IMR-90 (cell line): ENCODE data around the gene IFI44L. TPM values are rescaled to one million over a fixed set of nuclear protein-coding genes. Genes with fewer than 3 reads are reported as not detected.

Experiments used
- ATAC-seq: fragments of 200-7000 bp; cut with Tn5 transposase; 2 replicates; pipeline ENCODE4 v1.9.1; 2020; ENCODE audit warnings: low read depth, mild to moderate bottlenecking, moderate library complexity
- BruUV-seq: library from RNA; stranded (reverse); fragments of 400-500 nt; replicated peaks from 2 replicates; lab custom pipeline; 2021; lab: Mats Ljungman, UMichigan
- CTCF ChIA-PET: fragments of 300-600 bp; formaldehyde crosslinking; extraction: SDS; loops from one replicate; lab custom pipeline; 2021; ENCODE audit warnings: antibody characterized with exemption; lab: Yijun Ruan, JAX
- POLR2A ChIA-PET: fragments of 300-600 bp; sonication (Branson Sonifier 250); formaldehyde crosslinking; loops from one replicate; lab custom pipeline; 2022; ENCODE audit warnings: antibody characterized with exemption; ENCODE audit not compliant: unreplicated experiment; lab: Charles Lee
- DNase-seq: peaks from one replicate; pipeline ENCODE4 v3.0.0; 2013
- H2AFZ ChIP-seq: replicated peaks from 2 replicates; pipeline ENCODE3; 2013; ENCODE audit warnings: low read length, mild to moderate bottlenecking; ENCODE audit not compliant: poor library complexity
- H2AK5ac ChIP-seq: 2 replicates; pipeline ENCODE4 v1.6.1; 2013; ENCODE audit warnings: low read depth, low read length, inconsistent platforms
- H2AK9ac ChIP-seq: replicated peaks from 2 replicates; pipeline ENCODE3; 2013; ENCODE audit warnings: mild to moderate bottlenecking, low read depth, low read length, moderate library complexity; ENCODE audit not compliant: poor library complexity
- H2BK120ac ChIP-seq: 2 replicates; pipeline ENCODE4 v1.6.1; 2013; ENCODE audit warnings: low read depth, low read length, inconsistent platforms
- H2BK15ac ChIP-seq: 3 replicates; pipeline ENCODE4 v1.6.1; 2013; ENCODE audit warnings: low read depth, low read length, inconsistent platforms
- H2BK20ac ChIP-seq: 2 replicates; pipeline ENCODE4 v1.6.1; 2013; ENCODE audit warnings: low read depth, mild to moderate bottlenecking, inconsistent platforms, low read length, moderate library complexity
- H2BK5ac ChIP-seq: 2 replicates; pipeline ENCODE4 v1.6.1; 2013; ENCODE audit warnings: mild to moderate bottlenecking, low read depth, low read length, inconsistent platforms; ENCODE audit not compliant: poor library complexity, severe bottlenecking
- H3K14ac ChIP-seq: replicated peaks from 2 replicates; pipeline ENCODE4 v1.6.1; 2013; ENCODE audit warnings: low read depth, low read length, inconsistent platforms
- H3K18ac ChIP-seq: 2 replicates; pipeline ENCODE4 v1.6.1; 2013; ENCODE audit warnings: low read depth, low read length, control low read depth
- H3K23ac ChIP-seq: 2 replicates; pipeline ENCODE4 v1.6.1; 2013; ENCODE audit warnings: low read depth, low read length, inconsistent platforms
- H3K27ac ChIP-seq: 2 replicates; pipeline ENCODE4 v1.5.1; 2013; ENCODE audit warnings: mild to moderate bottlenecking, control low read depth, low read length; ENCODE audit not compliant: insufficient read depth
- H3K27me3 ChIP-seq: 2 replicates; pipeline ENCODE4 v1.6.1; 2013; ENCODE audit warnings: low read length; ENCODE audit not compliant: control insufficient read depth, insufficient read depth
- H3K36me3 ChIP-seq: 2 replicates; pipeline ENCODE4 v1.6.1; 2013; ENCODE audit warnings: low read length, mixed read lengths; ENCODE audit not compliant: control insufficient read depth, insufficient read depth
- H3K4ac ChIP-seq: 2 replicates; pipeline ENCODE4 v1.6.1; 2013; ENCODE audit warnings: low read depth, low read length, inconsistent platforms
- H3K4me1 ChIP-seq: 2 replicates; pipeline ENCODE4 v1.6.1; 2013; ENCODE audit warnings: low read length, mixed read lengths; ENCODE audit not compliant: control insufficient read depth, insufficient read depth
- H3K4me2 ChIP-seq: 2 replicates; pipeline ENCODE4 v1.6.1; 2013; ENCODE audit warnings: low read depth, mild to moderate bottlenecking, control low read depth, low read length, moderate library complexity
- H3K4me3 ChIP-seq: 2 replicates; pipeline ENCODE4 v1.5.1; 2013; ENCODE audit warnings: low read depth, mild to moderate bottlenecking, control low read depth, low read length, moderate library complexity; ENCODE audit not compliant: insufficient read depth
- H3K56ac ChIP-seq: 2 replicates; pipeline ENCODE4 v1.6.1; 2013; ENCODE audit warnings: low read length, inconsistent platforms; ENCODE audit not compliant: insufficient read depth; ENCODE audit errors: extremely low read depth
- H3K79me1 ChIP-seq, 2 experiments: 2 replicates each; pipeline ENCODE4 v1.6.1; 2013; ENCODE audit warnings: low read length in 2 of 2, inconsistent platforms in 1 of 2, low read depth in 1 of 2
- H3K9ac ChIP-seq: 2 replicates; pipeline ENCODE4 v1.6.1; 2013; ENCODE audit warnings: low read depth, low read length, control low read depth
- H3K9me1 ChIP-seq: 2 replicates; pipeline ENCODE4 v1.6.1; 2013; ENCODE audit warnings: low read length, inconsistent platforms; ENCODE audit not compliant: insufficient read depth
- H3K9me3 ChIP-seq: 2 replicates; pipeline ENCODE4 v1.6.1; 2013; ENCODE audit warnings: low read length; ENCODE audit not compliant: control insufficient read depth, insufficient read depth
- H4K20me1 ChIP-seq: 2 replicates; pipeline ENCODE4 v1.6.1; 2013; ENCODE audit warnings: low read length, inconsistent platforms; ENCODE audit not compliant: insufficient read depth
- H4K5ac ChIP-seq: 2 replicates; pipeline ENCODE4 v1.6.1; 2013; ENCODE audit warnings: mild to moderate bottlenecking, low read depth, low read length, control low read depth
- H4K8ac ChIP-seq, 2 experiments: 2 replicates each; pipeline ENCODE4 v1.6.1; 2013; ENCODE audit warnings: low read depth in 2 of 2, low read length in 2 of 2, control low read depth in 1 of 2, inconsistent platforms in 1 of 2
- H4K91ac ChIP-seq: 2 replicates; pipeline ENCODE4 v1.6.1; 2013; ENCODE audit warnings: low read depth, low read length, inconsistent platforms; ENCODE audit not compliant: insufficient read depth
- CHD1 ChIP-seq: IDR thresholded peaks from 2 replicates; pipeline ENCODE4 v1.6.1; 2012; ENCODE audit warnings: low read depth, low read length, improper control_type of control experiment
- ELK1 ChIP-seq: fragments of 150-350 bp; IDR thresholded peaks from 2 replicates; pipeline ENCODE4 v1.6.1; 2016; ENCODE audit warnings: low read depth, mild to moderate bottlenecking, low read length, moderate library complexity, borderline replicate concordance
- MAFK ChIP-seq: IDR thresholded peaks from 2 replicates; pipeline ENCODE4 v1.6.1; 2012; ENCODE audit warnings: low read depth, low read length, improper control_type of control experiment
- MXI1 ChIP-seq: IDR thresholded peaks from 2 replicates; pipeline ENCODE4 v1.6.1; 2012; ENCODE audit warnings: low read depth, mild to moderate bottlenecking, low read length, moderate library complexity, borderline replicate concordance
- NFE2L2 ChIP-seq: fragments of 150-350 bp; IDR thresholded peaks from 2 replicates; pipeline ENCODE4 v1.6.1; 2016; ENCODE audit warnings: low read depth, mild to moderate bottlenecking, low read length
- RCOR1 ChIP-seq: IDR thresholded peaks from 2 replicates; pipeline ENCODE4 v1.6.1; 2012; ENCODE audit warnings: mild to moderate bottlenecking, low read length, improper control_type of control experiment; ENCODE audit not compliant: insufficient replicate concordance
- SMC3 ChIP-seq: fragments of 150-350 bp; IDR thresholded peaks from 2 replicates; pipeline ENCODE4 v1.6.1; 2016; ENCODE audit warnings: low read depth, mild to moderate bottlenecking, antibody characterized with exemption, low read length, moderate library complexity
- USF2 ChIP-seq: fragments of 150-350 bp; IDR thresholded peaks from 2 replicates; pipeline ENCODE4 v1.6.1; 2017; ENCODE audit warnings: mild to moderate bottlenecking, antibody characterized with exemption, low read length, low read depth
- WGBS, 2 experiments: methylation state at CpG; one replicate each; pipeline versions ENCODE4 v1.1.5 to v1.1.7; 2013; ENCODE audit warnings: missing lambda C conversion rate in 2 of 2; ENCODE audit not compliant: insufficient read length in 1 of 2; ENCODE audit errors: extremely low coverage in 2 of 2; 5-methylcytosine and 5-hydroxymethylcytosine counted together
- dilution Hi-C: fragments of 300-500 bp; cut with HindIII; formaldehyde crosslinking; loops from one replicate; pipeline ENCODE4 v1.14.3; 2018; ENCODE audit warnings: low sequenced_read_pairs; ENCODE audit not compliant: unreplicated experiment
- in situ Hi-C: fragments of 300-500 bp; cut with MboI; formaldehyde crosslinking; loops from 3 replicates; pipeline ENCODE4 v1.14.3; 2019; ENCODE audit warnings: low sequenced_read_pairs, inconsistent platforms, mixed read lengths
- intact Hi-C: fragments of 100-400 bp; cut with micrococcal nuclease; formaldehyde crosslinking; loops from 2 replicates; pipeline ENCODE4 v1.10.0; 2022
- polyA plus RNA-seq, 3 experiments: library from polyadenylated mRNA; depleted of rRNA; stranded (reverse); fragments of >200 nt; gene quantifications; 2 replicates each; pipeline ENCODE4 v1.2.3, GENCODE V29; 2012; ENCODE audit warnings: low replicate concordance in 1 of 3
- total RNA-seq: library from RNA; depleted of rRNA; stranded (reverse); fragments of >200 nt; gene quantifications from 2 replicates; pipeline ENCODE4 v1.2.3, GENCODE V29; 2012

Gene IFI44L
- total and polyA plus RNA-seq, 2 of the 4 experiments (the other 2 are of a cell fraction), result 0.18 to 0.19 TPM

- H3K27ac ChIP-seq, result no peak overlapping the region
- no peaks in the 10 kb centered on the region for H3K36me3 ChIP-seq
- no peak overlapping the region for H3K23ac ChIP-seq
- no peaks in the 10 kb centered on the region for H3K79me1 ChIP-seq
- no peaks in the 10 kb centered on the region for H3K27me3 ChIP-seq
- WGBS, 2 experiments, result no CpG with 5 or more reads among the region's 2 CpGs
- H2AK5ac ChIP-seq, result no peak overlapping the region
- no peak overlapping the region for H3K9ac ChIP-seq
- H3K4me3 ChIP-seq, result no peak overlapping the region
- no peak overlapping the region for H3K14ac ChIP-seq
- H4K8ac ChIP-seq, result no peak overlapping the region
- no peak overlapping the region for H3K4me2 ChIP-seq
- ATAC-seq (no peak), DNase-seq (peak; percentile 17)
- dilution Hi-C loops, result no loop called here
- no peak overlapping the region for H2BK15ac ChIP-seq
- H3K9me3 ChIP-seq, result no peaks in the 10 kb centered on the region
- intact Hi-C loops, result loop anchor here (5.0 kb wide), 2 partner anchors 149 to 509 kb away; no protein-coding TSS in a partner anchor
- no peak overlapping the region for H4K91ac ChIP-seq
- H2BK120ac ChIP-seq, result no peak overlapping the region
- no peak overlapping the region for H2BK20ac ChIP-seq
- no peaks in the 10 kb centered on the region for H3K4me1 ChIP-seq
- H2BK5ac ChIP-seq, result no peak overlapping the region
- ChIA-PET POLR2A (no interaction called here), CTCF (interaction anchor here (0.7 to 1.8 kb wide), 2 partner anchors 9 to 1388 kb away, joined by 3 to 4 read pairs; no protein-coding TSS in a partner anchor)
- H3K18ac ChIP-seq, result no peak overlapping the region
- in situ Hi-C loops, result no loop called here
- H4K5ac ChIP-seq, result no peak overlapping the region
- no peaks in the 10 kb centered on the region for H4K20me1 ChIP-seq
- H2AFZ ChIP-seq, result no peak overlapping the region
- no peak overlapping the region for H3K4ac ChIP-seq
- TF ChIP-seq USF2 (no peak), MAFK (no peak), NFE2L2 (no peak), SMC3 (no peak), ELK1 (no peak), MXI1 (no peak), CHD1 (no peak), RCOR1 (no peak)
- no TSS peak for BruUV-seq
- no peak overlapping the region for H3K56ac ChIP-seq
- H3K9me1 ChIP-seq, result no peaks in the 10 kb centered on the region
- H2AK9ac ChIP-seq, result no peak overlapping the region
Observed at GRCh38 chr1:78687914-78688313, 67.7 kb downstream of the IFI44L start.
